BLaER1 (cell line): ENCODE measurements around the gene SDCCAG8.

ENCODE experiments used
- H3K27ac ChIP-seq: shearing (Covaris generic); formaldehyde crosslinking; 2 replicates; pipeline ENCODE4 v1.8.1; 2022
- H3K27me3 ChIP-seq: shearing (Covaris generic); formaldehyde crosslinking; 2 replicates; pipeline ENCODE4 v1.8.1; 2022
- H3K36me3 ChIP-seq: shearing (Covaris generic); formaldehyde crosslinking; 2 replicates; pipeline ENCODE4 v1.8.1; 2022
- H3K4me1 ChIP-seq: shearing (Covaris generic); formaldehyde crosslinking; 2 replicates; pipeline ENCODE4 v1.8.1; 2022
- H3K4me2 ChIP-seq: shearing (Covaris generic); formaldehyde crosslinking; 2 replicates; pipeline ENCODE4 v1.8.1; 2022
- H3K4me3 ChIP-seq: shearing (Covaris generic); formaldehyde crosslinking; 2 replicates; pipeline ENCODE4 v1.8.1; 2022
- H3K9ac ChIP-seq: shearing (Covaris generic); formaldehyde crosslinking; 2 replicates; pipeline ENCODE4 v1.8.1; 2022
- H3K9me3 ChIP-seq: shearing (Covaris generic); formaldehyde crosslinking; 2 replicates; pipeline ENCODE4 v1.8.1; 2022
- H4K20me1 ChIP-seq: shearing (Covaris generic); formaldehyde crosslinking; 2 replicates; pipeline ENCODE4 v1.8.1; 2022
- Cebpa-rat ChIP-seq: shearing (Covaris generic); IDR thresholded peaks from 2 replicates; pipeline ENCODE4 v1.8.1; 2022

SDCCAG8 gene

GRCh38 chr1:243438815-243439214 is 183.0 kb downstream of the SDCCAG8 start:
- no peak overlapping the region for H3K4me3 ChIP-seq
- TF ChIP-seq Cebpa-rat, result no peak

GRCh38 chr1:243440406-243440805 is 184.6 kb downstream of the SDCCAG8 start:
- TF ChIP-seq Cebpa-rat, result no peak
- H3K9me3 ChIP-seq, result no peaks in the 10 kb centered on the region
- no peak overlapping the region for H3K4me2 ChIP-seq
- no peaks in the 10 kb centered on the region for H4K20me1 ChIP-seq
- no peak overlapping the region for H3K9ac ChIP-seq
- no peak overlapping the region for H3K27ac ChIP-seq
- no peaks in the 10 kb centered on the region for H3K27me3 ChIP-seq
- peaks cover 43% of the 10 kb centered on the region for H3K4me1 ChIP-seq
- no peaks in the 10 kb centered on the region; the same call in 1 of the 2 replicates for H3K36me3 ChIP-seq
- H3K4me3 ChIP-seq, result no peak overlapping the region

More at GRCh38 chr1:243438815-243439214, 183.0 kb downstream of the SDCCAG8 start:
- no peak overlapping the region for H3K27ac ChIP-seq
- H3K9ac ChIP-seq, result no peak overlapping the region
- no peaks in the 10 kb centered on the region for H4K20me1 ChIP-seq
- no peak overlapping the region for H3K4me2 ChIP-seq
- H3K36me3 ChIP-seq, result no peaks in the 10 kb centered on the region
- H3K9me3 ChIP-seq, result no peaks in the 10 kb centered on the region
- H3K27me3 ChIP-seq, result no peaks in the 10 kb centered on the region
- H3K4me1 ChIP-seq, result peaks cover 34% of the 10 kb centered on the region

- no peak overlapping the region for H3K9ac ChIP-seq
- no peak overlapping the region for H3K4me3 ChIP-seq
- H3K4me2 ChIP-seq, result no peak overlapping the region
- H3K9me3 ChIP-seq, result 0 out of 2 replicates have a peak, but pooled peaks cover 4% of the 10 kb centered on the region
- H4K20me1 ChIP-seq, result no peaks in the 10 kb centered on the region
- no peak for TF ChIP-seq Cebpa-rat
- no peak overlapping the region for H3K27ac ChIP-seq
- H3K27me3 ChIP-seq, result no peaks in the 10 kb centered on the region
- H3K36me3 ChIP-seq, result peaks cover 4% of the 10 kb centered on the region; the same call in 1 of the 2 replicates
- H3K4me1 ChIP-seq, result peaks cover 46% of the 10 kb centered on the region
These were observed 185.8 kb downstream of the SDCCAG8 start for GRCh38 chr1:243441601-243442000.

- Histone ChIP-seq H3K4me1 (peaks cover 57% of the 10 kb centered on the region), H3K4me2 (peak overlapping the region; percentile 67), H4K20me1 (no peaks in the 10 kb centered on the region), H3K9ac (no peak overlapping the region), H3K9me3 (0 out of 2 replicates have a peak, but pooled peaks cover 4% of the 10 kb centered on the region), H3K36me3 (peaks cover 4% of the 10 kb centered on the region; the same call in 1 of the 2 replicates), H3K27me3 (no peaks in the 10 kb centered on the region), H3K4me3 (peak overlapping the region; percentile 22; the same call in 1 of the 2 replicates), H3K27ac (peak overlapping the region; percentile 67)
- no peak for TF ChIP-seq Cebpa-rat
These were observed 187.7 kb downstream of the SDCCAG8 start for GRCh38 chr1:243443557-243443956.

GRCh38 chr1:243447347-243447746 is 191.5 kb downstream of the SDCCAG8 start:
- peak overlapping the region; percentile 62 for H3K4me2 ChIP-seq
- H3K4me1 ChIP-seq, result peaks cover 53% of the 10 kb centered on the region
- no peak overlapping the region; the same call in 1 of the 2 replicates for H3K27ac ChIP-seq
- H3K4me3 ChIP-seq, result no peak overlapping the region
- no peak for TF ChIP-seq Cebpa-rat
- H3K9ac ChIP-seq, result no peak overlapping the region
- H3K27me3 ChIP-seq, result no peaks in the 10 kb centered on the region
- H3K36me3 ChIP-seq, result peaks cover 4% of the 10 kb centered on the region; the same call in 1 of the 2 replicates
- H4K20me1 ChIP-seq, result no peaks in the 10 kb centered on the region
- 0 out of 2 replicates have a peak, but pooled peaks cover 4% of the 10 kb centered on the region for H3K9me3 ChIP-seq

GRCh38 chr1:243447844-243448243 is 192.0 kb downstream of the SDCCAG8 start:
- Histone ChIP-seq H3K27ac (peak overlapping the region; percentile 43; the same call in 1 of the 2 replicates), H3K4me3 (no peak overlapping the region), H3K36me3 (peaks cover 4% of the 10 kb centered on the region; the same call in 1 of the 2 replicates), H3K4me2 (peak overlapping the region; percentile 62), H3K27me3 (no peaks in the 10 kb centered on the region), H3K9me3 (0 out of 2 replicates have a peak, but pooled peaks cover 4% of the 10 kb centered on the region), H3K4me1 (peaks cover 48% of the 10 kb centered on the region), H3K9ac (no peak overlapping the region), H4K20me1 (no peaks in the 10 kb centered on the region)
- TF ChIP-seq Cebpa-rat, result no peak

- no peak overlapping the region for H3K4me3 ChIP-seq
- H3K9me3 ChIP-seq, result 0 out of 2 replicates have a peak, but pooled peaks cover 4% of the 10 kb centered on the region
- no peaks in the 10 kb centered on the region for H4K20me1 ChIP-seq
- no peak overlapping the region for H3K9ac ChIP-seq
- peaks cover 34% of the 10 kb centered on the region for H3K4me1 ChIP-seq
- TF ChIP-seq Cebpa-rat, result no peak
- H3K36me3 ChIP-seq, result peaks cover 4% of the 10 kb centered on the region; the same call in 1 of the 2 replicates
- H3K27ac ChIP-seq, result no peak overlapping the region
- H3K27me3 ChIP-seq, result no peaks in the 10 kb centered on the region
- no peak overlapping the region for H3K4me2 ChIP-seq
These were observed 193.5 kb downstream of the SDCCAG8 start for GRCh38 chr1:243449373-243449772.

- Histone ChIP-seq H4K20me1 (no peaks in the 10 kb centered on the region), H3K4me1 (peaks cover 23% of the 10 kb centered on the region), H3K36me3 (no peaks in the 10 kb centered on the region), H3K27ac (no peak overlapping the region), H3K27me3 (no peaks in the 10 kb centered on the region), H3K9ac (no peak overlapping the region), H3K9me3 (no peaks in the 10 kb centered on the region), H3K4me2 (peak overlapping the region; percentile 3; the same call in 1 of the 2 replicates), H3K4me3 (no peak overlapping the region)
- no peak for TF ChIP-seq Cebpa-rat
These were observed 196.3 kb downstream of the SDCCAG8 start for GRCh38 chr1:243452092-243452491.

- no peak overlapping the region for H3K4me3 ChIP-seq
- no peaks in the 10 kb centered on the region for H3K9me3 ChIP-seq
- no peak for TF ChIP-seq Cebpa-rat
- peaks cover 21% of the 10 kb centered on the region for H3K4me1 ChIP-seq
- no peaks in the 10 kb centered on the region for H4K20me1 ChIP-seq
- no peaks in the 10 kb centered on the region for H3K36me3 ChIP-seq
- no peak overlapping the region for H3K27ac ChIP-seq
- no peaks in the 10 kb centered on the region for H3K27me3 ChIP-seq
- H3K9ac ChIP-seq, result no peak overlapping the region
- H3K4me2 ChIP-seq, result no peak overlapping the region
These were observed 198.6 kb downstream of the SDCCAG8 start for GRCh38 chr1:243454328-243454997.
